Endothelial cell of umbilical vein (primary cell): Measurements from ENCODE around the gene CRACR2A. TPM values are rescaled to one million over a fixed set of nuclear protein-coding genes. Genes with fewer than 3 reads are reported as not detected.

Source experiments
- BruUV-seq: library from RNA; stranded (reverse); fragments of 400-500 nt; replicated peaks from 2 replicates; lab custom pipeline; 2021; lab: Mats Ljungman, UMichigan
- CTCF ChIA-PET: fragments of 300-600, 350-600 bp; sonication (Branson Sonifier 250); formaldehyde crosslinking; loops from one replicate; lab custom pipeline; 2021; ENCODE audit warnings: antibody characterized with exemption, inconsistent platforms; lab: Charles Lee
- POLR2A ChIA-PET: fragments of 300-600, 350-600 bp; sonication (Branson Sonifier 250); formaldehyde crosslinking; loops from one replicate; lab custom pipeline; 2021; ENCODE audit warnings: antibody characterized with exemption, inconsistent platforms; lab: Charles Lee
- DNase-seq: peaks from one replicate; pipeline ENCODE4 v3.0.0-alpha.2; 2011; ENCODE audit warnings: low read depth, low spot score
- FAIRE-seq: peaks from 2 replicates; lab custom pipeline; 2011; peaks lifted over from hg19 to GRCh38; lab: Jason Lieb, UNC
- H2AFZ ChIP-seq: 2 replicates; pipeline ENCODE4 v1.6.0; 2012; ENCODE audit warnings: low read depth, low read length, control low read depth, inconsistent platforms
- H3K27ac ChIP-seq: 2 replicates; pipeline ENCODE4 v1.5.1; 2011; ENCODE audit warnings: low read depth, mild to moderate bottlenecking, control low read depth, low read length, moderate library complexity; ENCODE audit not compliant: insufficient read depth
- H3K27me3 ChIP-seq, 2 experiments: 2 replicates each; pipeline versions ENCODE4 v1.6.0 to v1.6.1; 2011; ENCODE audit warnings: low read length in 2 of 2, mixed read lengths in 1 of 2; ENCODE audit not compliant: control insufficient read depth in 2 of 2, insufficient read depth in 2 of 2
- H3K36me3 ChIP-seq, 2 experiments: 2 replicates in 1 of 2; 3 replicates in 1 of 2; pipeline ENCODE4 v1.5.1; 2011; ENCODE audit warnings: low read length in 2 of 2, mild to moderate bottlenecking in 1 of 2, moderate library complexity in 1 of 2; ENCODE audit not compliant: control insufficient read depth in 2 of 2, insufficient read depth in 2 of 2; ENCODE audit errors: extremely low read depth in 1 of 2
- H3K4me1 ChIP-seq: 3 replicates; pipeline ENCODE4 v1.5.1; 2011; ENCODE audit warnings: mild to moderate bottlenecking, low read length; ENCODE audit not compliant: control insufficient read depth, insufficient read depth; ENCODE audit errors: extremely low read depth
- H3K4me2 ChIP-seq: 2 replicates; pipeline ENCODE4 v1.6.1; 2011; ENCODE audit warnings: low read length, control low read depth, mixed read lengths; ENCODE audit not compliant: insufficient read depth
- H3K4me3 ChIP-seq, 3 experiments: fragments of 200-600 bp in 1 of 3; sonication (generic), shearing (Covaris generic) in 1 of 3; replicated peaks in 1 of 3; 2 replicates each; pipeline ENCODE4 v1.5.1; 2011 to 2016; ENCODE audit warnings: control low read depth in 3 of 3, low read length in 3 of 3, mild to moderate bottlenecking in 2 of 3, inconsistent platforms in 1 of 3, low read depth in 1 of 3, moderate library complexity in 1 of 3; ENCODE audit not compliant: insufficient read depth in 1 of 3
- H3K79me2 ChIP-seq: 2 replicates; pipeline ENCODE4 v1.6.0; 2012; ENCODE audit warnings: low read length, inconsistent platforms; ENCODE audit not compliant: control insufficient read depth, insufficient read depth
- H3K9ac ChIP-seq: replicated peaks from 2 replicates; pipeline ENCODE3; 2011; ENCODE audit warnings: low read length, control low read depth; ENCODE audit not compliant: insufficient read depth; ENCODE audit errors: extremely low read depth
- H3K9me1 ChIP-seq: replicated peaks from 3 replicates; pipeline ENCODE4 v1.6.0; 2011; ENCODE audit warnings: mild to moderate bottlenecking, low read length; ENCODE audit not compliant: control insufficient read depth, insufficient read depth; ENCODE audit errors: extremely low read depth
- H3K9me3 ChIP-seq: replicated peaks from 2 replicates; pipeline ENCODE4 v1.5.1; 2012; ENCODE audit warnings: low read length, inconsistent platforms; ENCODE audit not compliant: control insufficient read depth, insufficient read depth
- H4K20me1 ChIP-seq: replicated peaks from 2 replicates; pipeline ENCODE3; 2011; ENCODE audit warnings: mild to moderate bottlenecking, low read length; ENCODE audit not compliant: control insufficient read depth, insufficient read depth; ENCODE audit errors: extremely low read depth
- CTCF ChIP-seq, 2 donors: IDR thresholded peaks; 1 replicate in 1 of 2; 2 replicates in 1 of 2; pipeline ENCODE4 v1.5.1; 2011; ENCODE audit warnings: low read length in 2 of 2, mild to moderate bottlenecking in 2 of 2, moderate library complexity in 2 of 2, control low read depth in 1 of 2, inconsistent platforms in 1 of 2, low read depth in 1 of 2; ENCODE audit not compliant: insufficient read depth in 1 of 2; ENCODE audit errors: extremely low read depth in 1 of 2
- EZH2 ChIP-seq: IDR thresholded peaks from 2 replicates; pipeline ENCODE4 v1.6.1; 2012; ENCODE audit warnings: borderline replicate concordance, low read depth, mild to moderate bottlenecking, moderate library complexity, low read length, inconsistent platforms; ENCODE audit not compliant: severe bottlenecking
- FOS ChIP-seq: IDR thresholded peaks from 2 replicates; pipeline ENCODE4 v1.6.1; 2011; ENCODE audit warnings: mild to moderate bottlenecking, low read length, moderate library complexity, borderline replicate concordance; ENCODE audit not compliant: insufficient read depth
- GATA2 ChIP-seq: IDR thresholded peaks from 2 replicates; pipeline ENCODE4 v1.7.0; 2011; ENCODE audit warnings: low read depth, mild to moderate bottlenecking, moderate library complexity, mixed read lengths, low read length; ENCODE audit not compliant: insufficient read length, insufficient read depth
- JUN ChIP-seq: IDR thresholded peaks from 2 replicates; pipeline ENCODE4 v1.6.1; 2011; ENCODE audit warnings: borderline replicate concordance, low read depth; ENCODE audit not compliant: insufficient read length, insufficient read depth
- MYC ChIP-seq: IDR thresholded peaks from one replicate; pipeline ENCODE4 v1.6.1; 2011; ENCODE audit warnings: mild to moderate bottlenecking, low read depth, low read length
- POLR2A ChIP-seq: IDR thresholded peaks from 2 replicates; pipeline ENCODE4 v1.6.1; 2012; ENCODE audit warnings: low read depth, mild to moderate bottlenecking, control low read depth, low read length
- POLR2AphosphoS5 ChIP-seq: IDR thresholded peaks from 2 replicates; pipeline ENCODE4 v1.6.1; 2012; ENCODE audit warnings: low read depth, mild to moderate bottlenecking, control low read depth, low read length, moderate library complexity; ENCODE audit not compliant: insufficient read depth
- dilution Hi-C: fragments of 300-500 bp; cut with MboI; formaldehyde crosslinking; loops from one replicate; pipeline ENCODE4 v1.15.0; 2019; ENCODE audit warnings: low sequenced_read_pairs; ENCODE audit not compliant: extremely low pct_ligation_motif_present
- intact Hi-C: fragments of 100-400 bp; cut with micrococcal nuclease; formaldehyde crosslinking; loops from one replicate; pipeline ENCODE4 v1.10.0; 2022
- polyA plus RNA-seq, 4 experiments: library from polyadenylated mRNA; depleted of rRNA in 3 of 4; stranded (reverse) in 3 of 4; unstranded in 1 of 4; fragments of >200 nt; gene quantifications; 2 replicates each; pipeline versions ENCODE4 v1.2.1 to v1.2.3, GENCODE V29; 2011 to 2012; ENCODE audit warnings: missing spikeins in 1 of 4
- total RNA-seq: library from RNA; stranded (reverse); gene quantifications from 2 replicates; pipeline ENCODE4 v1.2.3, GENCODE V29; 2021
- TF ChIP-seq, protein P1 (sequence below): IDR thresholded peaks from 2 replicates; pipeline ENCODE4 v1.6.1; 2011; ENCODE audit not compliant: insufficient read depth, insufficient read length

Gene CRACR2A
- total and polyA plus RNA-seq, 2 donors (not counting 3 experiments of a cell fraction or from before 2014, with no cell fraction given) = 4.4 to 15.9 TPM

- Histone ChIP-seq H2AFZ (no peak overlapping the region), H3K4me2 (no peak overlapping the region), H3K27ac (no peak overlapping the region), H3K9me3 (no peaks in the 10 kb centered on the region), H3K9ac (no peak overlapping the region), H3K4me3 (no peak overlapping the region), H3K4me1 (no peaks in the 10 kb centered on the region), H3K27me3 (no peaks in the 10 kb centered on the region), H3K36me3 (no peaks in the 10 kb centered on the region), H3K79me2 (no peaks in the 10 kb centered on the region), H4K20me1 (no peaks in the 10 kb centered on the region), H3K9me1 (no peaks in the 10 kb centered on the region)
- TF ChIP-seq JUN (no peak), CTCF (IDR thresholded peaks at IDR 0.05; ENCODE audit: extremely low read depth in 1 of 2, insufficient read depth in 1 of 2, low read depth in 1 of 2, low read length in 2 of 2) (no peak), EZH2 (no peak), GATA2 (no peak), MYC (no peak), POLR2A (no peak), FOS (no peak), POLR2AphosphoS5 (no peak)
- TF ChIP-seq, protein P1, sequence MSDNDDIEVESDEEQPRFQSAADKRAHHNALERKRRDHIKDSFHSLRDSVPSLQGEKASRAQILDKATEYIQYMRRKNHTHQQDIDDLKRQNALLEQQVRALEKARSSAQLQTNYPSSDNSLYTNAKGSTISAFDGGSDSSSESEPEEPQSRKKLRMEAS = no peak
- CTCF ChIA-PET = no interaction called here
- FAIRE-seq (no peak), DNase-seq (no peak)
- intact Hi-C loops = no loop called here
- dilution Hi-C loops = no loop called here
- POLR2A ChIA-PET = no interaction called here
- BruUV-seq = no TSS peak
These were observed 91.9 kb downstream of the CRACR2A start for GRCh38 chr12:3661028-3661427.
